ENCODE results near the gene EPSTI1. TPM values are rescaled to one million over a fixed set of nuclear protein-coding genes. Genes with fewer than 3 reads are reported as not detected.

EPSTI1 gene
- total and polyA plus RNA-seq, 4 donors, result 3.7 to 20.1 (median 15.2) TPM

DNA sequence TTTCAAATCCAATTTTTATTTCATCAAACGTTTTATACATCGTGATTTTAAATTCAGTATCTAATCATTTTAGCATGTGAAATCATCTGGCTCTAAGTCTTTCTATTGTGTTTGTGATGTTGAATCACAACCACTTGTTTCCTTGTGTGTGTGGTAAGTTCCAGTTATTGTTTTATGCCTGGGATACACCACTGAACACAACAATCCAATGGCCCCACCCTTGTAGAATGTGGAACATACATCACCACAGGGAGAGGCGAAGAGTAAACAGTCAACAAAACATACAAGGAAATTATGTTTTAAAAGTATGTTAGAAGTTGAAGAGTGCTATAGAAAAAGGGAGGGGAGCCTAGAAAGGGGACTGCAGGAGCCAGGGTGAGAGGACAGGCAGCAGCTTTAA is 100.5 kb downstream of the EPSTI1 start:
- no peak for ATAC-seq (ENCODE audit: insufficient read depth, low FRiP score)
- DNase-seq, result no peak
- Histone ChIP-seq H3K9ac (ENCODE audit: insufficient read depth in 1 of 2, low read length in 2 of 2) (no peak overlapping the region), H3K4me3 (no peak overlapping the region), H3K9me3 (ENCODE audit: control insufficient read depth in 4 of 4, insufficient read depth in 3 of 4, low read length in 3 of 4) (no peaks in the 10 kb centered on the region), H3K36me3 (ENCODE audit: control insufficient read depth in 4 of 4, insufficient read depth in 4 of 4, low read length in 4 of 4) (peaks cover 0 to 14% (median 5%) of the 10 kb centered on the region in 4 donors), H3K27me3 (ENCODE audit: control insufficient read depth in 3 of 3, insufficient read depth in 3 of 3, low read length in 2 of 3) (no peaks in the 10 kb centered on the region), H3K27ac (ENCODE audit: low read depth in 1 of 2, low read length in 1 of 2) (no peak overlapping the region), H3K4me1 (ENCODE audit: control insufficient read depth in 5 of 5, insufficient read depth in 5 of 5, low read length in 5 of 5) (peaks cover 2 to 17% (median 5%) of the 10 kb centered on the region in 5 donors)
- WGBS, 2 donors, result 77 to 86% methylated on average over 3 of the region's 3 CpGs
- TF ChIP-seq, protein P1, sequence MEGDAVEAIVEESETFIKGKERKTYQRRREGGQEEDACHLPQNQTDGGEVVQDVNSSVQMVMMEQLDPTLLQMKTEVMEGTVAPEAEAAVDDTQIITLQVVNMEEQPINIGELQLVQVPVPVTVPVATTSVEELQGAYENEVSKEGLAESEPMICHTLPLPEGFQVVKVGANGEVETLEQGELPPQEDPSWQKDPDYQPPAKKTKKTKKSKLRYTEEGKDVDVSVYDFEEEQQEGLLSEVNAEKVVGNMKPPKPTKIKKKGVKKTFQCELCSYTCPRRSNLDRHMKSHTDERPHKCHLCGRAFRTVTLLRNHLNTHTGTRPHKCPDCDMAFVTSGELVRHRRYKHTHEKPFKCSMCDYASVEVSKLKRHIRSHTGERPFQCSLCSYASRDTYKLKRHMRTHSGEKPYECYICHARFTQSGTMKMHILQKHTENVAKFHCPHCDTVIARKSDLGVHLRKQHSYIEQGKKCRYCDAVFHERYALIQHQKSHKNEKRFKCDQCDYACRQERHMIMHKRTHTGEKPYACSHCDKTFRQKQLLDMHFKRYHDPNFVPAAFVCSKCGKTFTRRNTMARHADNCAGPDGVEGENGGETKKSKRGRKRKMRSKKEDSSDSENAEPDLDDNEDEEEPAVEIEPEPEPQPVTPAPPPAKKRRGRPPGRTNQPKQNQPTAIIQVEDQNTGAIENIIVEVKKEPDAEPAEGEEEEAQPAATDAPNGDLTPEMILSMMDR (IDR thresholded peaks at IDR 0.05; ENCODE audit: control extremely low read depth, extremely low read depth), result no peak

DNA sequence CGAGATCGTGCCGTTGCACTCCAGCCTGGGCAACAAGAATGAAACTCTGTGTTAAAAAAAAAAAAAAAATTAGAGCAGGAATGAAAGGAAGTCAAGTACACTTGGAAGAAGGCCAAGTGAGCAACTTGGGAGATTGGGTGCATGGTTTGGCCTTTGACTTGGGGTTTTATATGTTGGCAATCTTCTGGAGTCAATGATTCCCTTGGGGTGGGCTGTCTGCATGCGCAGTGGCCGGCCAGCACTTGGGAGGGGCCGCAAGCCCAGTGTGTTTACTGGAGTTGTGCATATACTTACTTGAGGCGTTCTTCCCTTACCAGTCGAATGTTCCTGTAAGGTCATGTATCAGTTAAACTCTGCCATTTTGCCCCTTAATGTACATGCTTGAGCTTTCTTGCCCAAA is 106.7 kb downstream of the EPSTI1 start:
- ATAC-seq (ENCODE audit: insufficient read depth, low FRiP score) (no peak), DNase-seq (no peak)
- TF ChIP-seq, protein P1 (IDR thresholded peaks at IDR 0.05; ENCODE audit: control extremely low read depth, extremely low read depth), result no peak
- WGBS, 2 donors, result 81 to 87% methylated on average over 8 of the region's 8 CpGs
- H3K4me3 ChIP-seq, result no peak overlapping the region
- H3K27ac ChIP-seq (ENCODE audit: low read depth in 1 of 2, low read length in 1 of 2), result no peak overlapping the region
- H3K9me3 ChIP-seq (ENCODE audit: control insufficient read depth in 4 of 4, insufficient read depth in 3 of 4, low read length in 3 of 4), result no peaks in the 10 kb centered on the region
- H3K36me3 ChIP-seq (ENCODE audit: control insufficient read depth in 4 of 4, insufficient read depth in 4 of 4, low read length in 4 of 4), result peaks cover 0 to 9% (median 6%) of the 10 kb centered on the region in 4 donors
- H3K4me1 ChIP-seq (ENCODE audit: control insufficient read depth in 5 of 5, insufficient read depth in 5 of 5, low read length in 5 of 5), result peaks cover 0 to 7% (median 1%) of the 10 kb centered on the region in 5 donors
- H3K27me3 ChIP-seq (ENCODE audit: control insufficient read depth in 3 of 3, insufficient read depth in 3 of 3, low read length in 2 of 3), result no peaks in the 10 kb centered on the region
- no peak overlapping the region for H3K9ac ChIP-seq (ENCODE audit: insufficient read depth in 1 of 2, low read length in 2 of 2)

DNA sequence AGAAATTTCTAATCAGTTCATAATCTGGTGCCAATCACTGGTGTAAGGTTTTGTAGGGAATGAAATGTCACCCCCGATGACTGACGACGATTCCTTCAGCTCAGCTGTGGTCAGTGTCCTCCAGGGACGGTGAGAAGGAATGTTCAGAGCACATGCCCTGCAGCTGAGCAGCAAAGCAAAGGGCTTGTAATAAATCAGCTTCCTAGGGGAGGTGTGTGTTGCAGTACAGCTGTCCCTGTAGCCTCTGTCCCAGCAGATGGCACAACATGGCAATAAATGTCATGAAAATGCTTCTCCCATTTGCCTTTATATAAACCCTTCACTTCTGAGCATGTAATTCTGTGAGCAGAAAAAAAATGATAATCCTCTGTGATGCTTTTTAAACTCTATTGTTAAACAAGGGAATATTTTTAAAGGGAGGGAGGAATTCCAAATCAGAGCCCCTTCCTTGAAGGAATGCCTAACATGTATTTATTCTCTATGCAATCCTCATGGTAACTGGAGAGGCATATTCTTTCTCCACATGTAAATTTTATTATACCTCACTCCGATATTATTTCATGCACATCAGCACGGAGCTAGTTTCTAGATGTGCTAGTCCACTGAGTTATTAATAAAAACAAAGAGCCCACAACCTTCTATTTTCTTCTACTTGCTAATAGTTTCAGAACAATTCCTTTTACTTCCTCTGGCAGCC is 108.1 kb downstream of the EPSTI1 start:
- no peak overlapping the region for H3K9ac ChIP-seq (ENCODE audit: insufficient read depth in 1 of 2, low read length in 2 of 2)
- TF ChIP-seq, protein P1 (IDR thresholded peaks at IDR 0.05; ENCODE audit: control extremely low read depth, extremely low read depth), result no peak
- 47 to 52% methylated on average over 6 of the region's 6 CpGs for WGBS, 2 donors
- H3K27ac ChIP-seq (ENCODE audit: low read depth in 1 of 2, low read length in 1 of 2), result no peak overlapping the region
- peaks cover 0 to 9% (median 5%) of the 10 kb centered on the region in 4 donors for H3K36me3 ChIP-seq (ENCODE audit: control insufficient read depth in 4 of 4, insufficient read depth in 4 of 4, low read length in 4 of 4)
- no peaks in the 10 kb centered on the region for H3K9me3 ChIP-seq (ENCODE audit: control insufficient read depth in 4 of 4, insufficient read depth in 3 of 4, low read length in 3 of 4)
- ATAC-seq (ENCODE audit: insufficient read depth, low FRiP score), result no peak
- H3K4me3 ChIP-seq, result no peak overlapping the region
- H3K27me3 ChIP-seq (ENCODE audit: control insufficient read depth in 3 of 3, insufficient read depth in 3 of 3, low read length in 2 of 3), result no peaks in the 10 kb centered on the region
- peaks cover 0 to 14% (median 3%) of the 10 kb centered on the region in 5 donors for H3K4me1 ChIP-seq (ENCODE audit: control insufficient read depth in 5 of 5, insufficient read depth in 5 of 5, low read length in 5 of 5)
- peak; percentile 41 to 55 (median 51) for DNase-seq

Measured in lung (tissue), 12 donors.